H1 (cell line): ENCODE data around the gene CIPC. TPM values are rescaled to one million over a fixed set of nuclear protein-coding genes. Genes with fewer than 3 reads are reported as not detected.
A peak's percentile ranks its signal among the peaks of the same experiment; 100 is the strongest.

ENCODE experiments used
- CTCF ChIA-PET: fragments of 300-600 bp; sonication (Branson Sonifier 250); formaldehyde crosslinking; loops from one replicate; lab custom pipeline; 2021; ENCODE audit not compliant: partially characterized antibody; lab: Charles Lee
- POLR2A ChIA-PET: fragments of 300-600 bp; sonication (Branson Sonifier 250); formaldehyde crosslinking; loops from one replicate; lab custom pipeline; 2021; ENCODE audit warnings: inconsistent platforms; ENCODE audit not compliant: partially characterized antibody; lab: Charles Lee
- DNase-seq, 2 experiments: peaks; one replicate each; pipeline versions ENCODE4 v3.0.0 to v3.0.0-alpha.2; 2010 to 2022; ENCODE audit warnings: low spot score in 2 of 2, low read depth in 1 of 2, mixed read lengths in 1 of 2
- FAIRE-seq: peaks from 2 replicates; lab custom pipeline; 2011; peaks lifted over from hg19 to GRCh38; lab: Jason Lieb, UNC
- H2AFZ ChIP-seq: 2 replicates; pipeline ENCODE4 v1.8.1; 2012; ENCODE audit warnings: low read length, inconsistent platforms
- H2AK5ac ChIP-seq: 2 replicates; pipeline ENCODE4 v1.6.1; 2013; ENCODE audit warnings: low read depth, low read length
- H2BK120ac ChIP-seq: replicated peaks from 2 replicates; pipeline ENCODE3; 2013; ENCODE audit warnings: low read depth, low read length, inconsistent platforms
- H2BK12ac ChIP-seq: 2 replicates; pipeline ENCODE4 v1.6.1; 2013; ENCODE audit warnings: low read depth, low read length
- H2BK15ac ChIP-seq: 2 replicates; pipeline ENCODE4 v1.6.1; 2013; ENCODE audit warnings: low read length
- H2BK20ac ChIP-seq: 2 replicates; pipeline ENCODE4 v1.6.1; 2013; ENCODE audit warnings: low read length
- H2BK5ac ChIP-seq: 2 replicates; pipeline ENCODE4 v1.6.1; 2013; ENCODE audit warnings: low read depth, low read length
- H3K14ac ChIP-seq: 2 replicates; pipeline ENCODE4 v1.6.1; 2013; ENCODE audit warnings: inconsistent platforms; ENCODE audit not compliant: insufficient read length
- H3K18ac ChIP-seq: 2 replicates; pipeline ENCODE4 v1.6.1; 2013; ENCODE audit warnings: low read length; ENCODE audit errors: extremely low read depth
- H3K23ac ChIP-seq: 2 replicates; pipeline ENCODE4 v1.6.1; 2013; ENCODE audit warnings: inconsistent platforms; ENCODE audit not compliant: insufficient read length
- H3K23me2 ChIP-seq: 2 replicates; pipeline ENCODE4 v1.6.1; 2013; ENCODE audit warnings: low read depth, low read length
- H3K27ac ChIP-seq: 2 replicates; pipeline ENCODE4 v1.6.1; 2011; ENCODE audit warnings: low read depth, low read length, inconsistent platforms
- H3K27me3 ChIP-seq, 4 experiments: replicated peaks in 1 of 4; 1 replicate in 1 of 4; 2 replicates in 3 of 4; pipeline versions ENCODE4 v1.6.1 to v1.8.1; 2011 to 2013; ENCODE audit warnings: low read length in 3 of 4, mild to moderate bottlenecking in 3 of 4, inconsistent platforms in 2 of 4, mixed read lengths in 2 of 4, moderate library complexity in 1 of 4; ENCODE audit not compliant: control insufficient read depth in 3 of 4, insufficient read depth in 3 of 4; ENCODE audit errors: extremely low read depth in 1 of 4
- H3K36me3 ChIP-seq, 4 experiments: 2 replicates each; pipeline versions ENCODE4 v1.6.1 to v1.8.1; 2011 to 2013; ENCODE audit warnings: mild to moderate bottlenecking in 4 of 4, low read length in 3 of 4, moderate library complexity in 2 of 4, control low read depth in 1 of 4, inconsistent platforms in 1 of 4; ENCODE audit not compliant: insufficient read depth in 4 of 4, control insufficient read depth in 2 of 4
- H3K4ac ChIP-seq: replicated peaks from 2 replicates; pipeline ENCODE3; 2013; ENCODE audit warnings: low read length, low read depth, mixed read lengths, inconsistent platforms; ENCODE audit not compliant: insufficient read length
- H3K4me1 ChIP-seq, 4 experiments: replicated peaks in 1 of 4; 1 replicate in 1 of 4; 2 replicates in 3 of 4; pipeline versions ENCODE4 v1.6.1 to v1.8.1; 2011 to 2013; ENCODE audit warnings: low read length in 3 of 4, inconsistent platforms in 2 of 4, mixed read lengths in 1 of 4; ENCODE audit not compliant: insufficient read depth in 4 of 4, control insufficient read depth in 3 of 4
- H3K4me2 ChIP-seq, 2 experiments: 2 replicates each; pipeline versions ENCODE4 v1.6.1 to v1.8.1; 2011 to 2013; ENCODE audit warnings: low read depth in 2 of 2, low read length in 2 of 2, control low read depth in 1 of 2, inconsistent platforms in 1 of 2, mild to moderate bottlenecking in 1 of 2; ENCODE audit not compliant: insufficient read depth in 1 of 2
- H3K4me3 ChIP-seq, 4 experiments: fragments of 200-600, 300-600 bp in 1 of 4; sonication (generic), shearing (Covaris generic), sonication (Bioruptor Twin) in 1 of 4; 2 replicates each; pipeline versions ENCODE4 v1.5.1 to v1.8.1; 2011 to 2016; ENCODE audit warnings: low read length in 4 of 4, low read depth in 3 of 4, control low read depth in 2 of 4, inconsistent platforms in 2 of 4, mild to moderate bottlenecking in 2 of 4, mixed read lengths in 1 of 4, moderate library complexity in 1 of 4; ENCODE audit not compliant: insufficient read depth in 2 of 4; ENCODE audit errors: extremely low read depth in 1 of 4
- H3K56ac ChIP-seq: replicated peaks from 2 replicates; pipeline ENCODE3; 2013; ENCODE audit warnings: low read depth, mild to moderate bottlenecking, mixed read lengths, low read length, inconsistent platforms; ENCODE audit not compliant: insufficient read length
- H3K79me1 ChIP-seq: 2 replicates; pipeline ENCODE4 v1.6.1; 2013; ENCODE audit warnings: low read depth, low read length, control low read depth
- H3K79me2 ChIP-seq, 2 experiments: 2 replicates each; pipeline versions ENCODE4 v1.6.1 to v1.8.1; 2012 to 2013; ENCODE audit warnings: low read length in 2 of 2, mild to moderate bottlenecking in 2 of 2, inconsistent platforms in 1 of 2; ENCODE audit not compliant: insufficient read depth in 2 of 2, control insufficient read depth in 1 of 2
- H3K9ac ChIP-seq, 4 experiments: replicated peaks in 1 of 4; 1 replicate in 1 of 4; 2 replicates in 3 of 4; pipeline versions ENCODE4 v1.6.1 to v1.8.1; 2011 to 2013; ENCODE audit warnings: low read depth in 3 of 4, low read length in 3 of 4, control low read depth in 2 of 4, mild to moderate bottlenecking in 2 of 4, moderate library complexity in 2 of 4, inconsistent platforms in 1 of 4; ENCODE audit errors: extremely low read depth in 1 of 4
- H3K9me3 ChIP-seq, 2 experiments: 2 replicates each; pipeline versions ENCODE4 v1.6.1 to v1.8.1; 2012 to 2013; ENCODE audit warnings: mild to moderate bottlenecking in 2 of 2, moderate library complexity in 2 of 2, control low read depth in 1 of 2, inconsistent platforms in 1 of 2, low read depth in 1 of 2, low read length in 1 of 2, mixed read lengths in 1 of 2; ENCODE audit not compliant: insufficient read depth in 2 of 2
- H4K20me1 ChIP-seq, 2 experiments: replicated peaks in 1 of 2; 2 replicates each; pipeline versions ENCODE3 to v1.8.1; 2011 to 2013; ENCODE audit warnings: inconsistent platforms in 2 of 2, low read length in 2 of 2, mild to moderate bottlenecking in 1 of 2; ENCODE audit not compliant: insufficient read depth in 2 of 2, control insufficient read depth in 1 of 2
- H4K5ac ChIP-seq: 2 replicates; pipeline ENCODE4 v1.6.1; 2013; ENCODE audit warnings: low read length, low read depth, mixed read lengths, inconsistent platforms; ENCODE audit not compliant: insufficient read length
- H4K8ac ChIP-seq: 2 replicates; pipeline ENCODE4 v1.8.0; 2013; ENCODE audit warnings: mild to moderate bottlenecking, moderate library complexity, low read length, inconsistent platforms; ENCODE audit not compliant: insufficient read depth; ENCODE audit errors: extremely low read depth
- H4K91ac ChIP-seq: replicated peaks from 2 replicates; pipeline ENCODE3; 2013; ENCODE audit warnings: low read length, mixed read lengths, inconsistent platforms; ENCODE audit not compliant: insufficient read length
- ATF2 ChIP-seq: IDR thresholded peaks from 2 replicates; pipeline ENCODE4 v1.6.1; 2012; ENCODE audit warnings: low read length, inconsistent platforms
- CREB1 ChIP-seq: IDR thresholded peaks from 2 replicates; pipeline ENCODE4 v1.6.1; 2012; ENCODE audit warnings: inconsistent platforms
- SUZ12 ChIP-seq: fragments of 200-600 bp; sonication (generic); IDR thresholded peaks from 2 replicates; pipeline ENCODE4 v1.6.1; 2012; ENCODE audit warnings: mild to moderate bottlenecking, inconsistent platforms, low read length, moderate library complexity, mixed read lengths
- USF2 ChIP-seq: IDR thresholded peaks from 2 replicates; pipeline ENCODE4 v1.6.1; 2011; ENCODE audit warnings: low read length, improper control_type of control experiment
- WGBS, 2 experiments: shearing (Covaris generic) in 1 of 2; methylation state at CpG; one replicate each; pipeline versions ENCODE4 v1.1.6 to v1.1.7; 2013 to 2015; ENCODE audit warnings: low lambda C conversion rate in 2 of 2, mixed read lengths in 2 of 2, inconsistent platforms in 1 of 2, low coverage in 1 of 2, missing lambda C conversion rate in 1 of 2; ENCODE audit not compliant: insufficient replicate concordance in 2 of 2, insufficient coverage in 1 of 2, insufficient read length in 1 of 2; ENCODE audit errors: extremely low coverage in 1 of 2, missing lambda C conversion rate in 1 of 2; 5-methylcytosine and 5-hydroxymethylcytosine counted together
- polyA plus RNA-seq, 7 experiments: library from polyadenylated mRNA; depleted of rRNA in 3 of 7; stranded (reverse) in 5 of 7; unstranded in 2 of 7; fragments of >200 nt in 5 of 7; fragments of 200-250 nt in 2 of 7; gene quantifications; 1 replicate in 5 of 7; 2 replicates in 1 of 7; 4 replicates in 1 of 7; pipeline versions ENCODE4 v1.2.1 to v1.2.3, GENCODE V29; 2011 to 2013; ENCODE audit warnings: missing spikeins in 2 of 7, mixed read lengths in 2 of 7
- total RNA-seq: library from RNA; stranded (reverse); fragmentation: NEBNext Ultra II Directional; extraction: Animal tissue kit (Norgen Biotek cat#: 25700); gene quantifications from 2 replicates; pipeline ENCODE4 v1.2.1, GENCODE V29; 2021

Gene CIPC
- total and polyA plus RNA-seq, 2 of the 8 experiments (the other 6 are each of a cell fraction or from before 2014, with no cell fraction given), result 13.9 to 32.7 TPM

GRCh38 chr14:77148510-77149231 lies 50.6 kb downstream of the CIPC start:
- Histone ChIP-seq H3K4ac (peak overlapping the region; percentile 63), H3K27ac (no peak overlapping the region), H3K4me3 (no peak overlapping the region), H3K9me3 (no peaks in the 10 kb centered on the region), H2BK15ac (no peak overlapping the region), H2BK12ac (no peak overlapping the region), H2BK20ac (no peak overlapping the region), H3K36me3 (no peaks in the 10 kb centered on the region), H2AK5ac (no peak overlapping the region), H3K4me2 (no peak overlapping the region), H2BK5ac (no peak overlapping the region), H2AFZ (no peak overlapping the region), H2BK120ac (no peak overlapping the region), H3K23me2 (no peaks in the 10 kb centered on the region)
- WGBS, 2 experiments, result 77% methylated on average over 8 of the region's 8 CpGs; no CpG with 5 or more reads in 1 of the 2 experiments
- no peak for TF ChIP-seq ATF2
- TF ChIP-seq CREB1, result no peak
- TF ChIP-seq SUZ12, result no peak
- peak; percentile 79 for TF ChIP-seq USF2
- TF ChIP-seq, all 59 proteins: peak for 1
- H3K79me2 ChIP-seq, result no peaks in the 10 kb centered on the region
- H4K8ac ChIP-seq, result no peak overlapping the region
- H3K27me3 ChIP-seq, result no peaks in the 10 kb centered on the region
- no peak overlapping the region; a peak in 1 of 7 replicates for H3K9ac ChIP-seq
- FAIRE-seq (no peak), DNase-seq (no peak)
- no peaks in the 10 kb centered on the region for H4K20me1 ChIP-seq
- H3K23ac ChIP-seq, result no peak overlapping the region
- peak overlapping the region; percentile 53 for H4K5ac ChIP-seq
- POLR2A ChIA-PET, result interaction anchor here (1.2 to 1.4 kb wide), 3 partner anchors 43 to 78 kb away, joined by 3 to 4 read pairs (median 3); no protein-coding TSS in a partner anchor
- no peaks in the 10 kb centered on the region for H3K79me1 ChIP-seq
- CTCF ChIA-PET, result interaction anchor here (0.7 to 52.5 kb wide), 13 partner anchors 7 to 276 kb away, joined by 3 to 1490 read pairs (median 16); partner anchors contain the start of genes CIPC and ZDHHC22
- no peak overlapping the region for H3K14ac ChIP-seq
- H3K18ac ChIP-seq, result no peak overlapping the region
- no peak overlapping the region for H4K91ac ChIP-seq
- peaks cover 9 to 33% (median 15%) of the 10 kb centered on the region in 4 experiments for H3K4me1 ChIP-seq
- H3K56ac ChIP-seq, result no peak overlapping the region
